HG03460 (cell line): ENCODE measurements around the gene UVSSA.
"Not testable (repeated sequence)": the region's sequence is repeated elsewhere in the genome, so short reads cannot be mapped to it uniquely, and the experiment has no call there.

ENCODE experiments used
- ATAC-seq: cut with Tn5 transposase; IDR thresholded peaks from one replicate; pipeline ENCODE4 v1.9.1; 2021; ENCODE audit not compliant: unreplicated experiment

The UVSSA gene

GRCh38 chr4:1416051-1416947, 69.3 kb downstream of the UVSSA start:
- ATAC-seq, result no peak

- ATAC-seq, result no peak
Measured at GRCh38 chr4:1416948-1417260, 69.9 kb downstream of the UVSSA start.

- no peak for ATAC-seq
Measured at GRCh38 chr4:1417522-1418390, 70.7 kb downstream of the UVSSA start.

- ATAC-seq, result no peak
Measured at GRCh38 chr4:1418494-1419285, 71.7 kb downstream of the UVSSA start.

- ATAC-seq, result no peak
Measured at GRCh38 chr4:1419708-1420107, 72.7 kb downstream of the UVSSA start.

- ATAC-seq, result no peak
Measured at GRCh38 chr4:1421657-1422056, 74.6 kb downstream of the UVSSA start.

- ATAC-seq, result no peak
Measured at GRCh38 chr4:1427010-1427409, 80.0 kb downstream of the UVSSA start.

- not testable (repeated sequence) for ATAC-seq
Measured at GRCh38 chr4:1443688-1444172, 96.7 kb downstream of the UVSSA start.
